NCI-H748 (cell line): ENCODE results near the gene ZNF600.
"Not testable (repeated sequence)": the region's sequence is repeated elsewhere in the genome, so short reads cannot be mapped to it uniquely, and the experiment has no call there.

ENCODE experiments used
- DNase-seq: peaks from one replicate; lab custom pipeline; 2025; ENCODE audit not compliant: unreplicated experiment; lab: John Stamatoyannopoulos, UW

The ZNF600 gene

DNA sequence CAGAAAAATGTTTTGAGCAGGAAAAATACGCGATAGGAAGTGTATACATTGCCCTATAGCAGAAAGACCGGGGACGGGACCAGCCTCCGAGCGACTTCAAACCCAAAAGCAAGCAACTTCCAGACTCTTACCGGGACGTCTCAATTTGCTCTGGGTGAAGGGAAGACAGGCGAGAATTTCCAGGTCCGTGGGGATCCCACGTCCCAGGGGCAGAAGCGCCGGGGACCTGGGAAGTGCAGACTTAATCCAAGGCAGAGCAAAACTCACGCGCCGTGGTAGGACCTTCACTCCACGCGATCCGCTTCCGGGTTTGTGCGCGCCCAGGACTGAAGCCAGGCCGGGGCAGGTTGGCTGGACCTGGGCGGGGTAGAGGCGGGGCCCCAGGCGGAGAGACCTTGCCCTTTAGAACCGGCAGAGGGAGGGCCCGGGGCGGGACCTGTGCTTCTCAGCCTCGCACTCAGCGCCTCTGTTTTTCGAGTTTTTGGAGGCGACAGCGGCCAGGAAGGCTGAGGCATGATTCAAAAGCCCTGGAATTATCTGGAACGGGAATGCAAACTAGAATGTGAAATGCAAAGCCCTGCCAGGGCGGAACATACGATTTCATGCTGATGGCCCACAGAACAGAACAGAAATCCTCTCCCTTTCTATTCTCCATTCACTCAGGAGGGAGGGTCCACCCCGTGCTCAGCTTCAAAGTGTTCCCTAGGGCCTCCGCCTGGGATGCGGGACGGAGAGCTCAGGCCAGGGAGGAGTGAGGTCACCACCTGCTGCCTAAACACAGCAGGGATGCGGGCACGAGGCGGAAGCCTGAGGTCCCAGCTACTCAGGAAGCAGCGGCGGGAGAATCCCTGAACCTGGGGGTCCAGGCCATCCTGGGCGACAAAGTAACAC, at the start of gene ZNF600:
Gene ZNF600, minus strand, starts transcription at position 328 of the 891 bp plus-strand sequence. CDS start 7,903 bp downstream, outside the sequence.
- DNase-seq, result peak; percentile 84

DNA sequence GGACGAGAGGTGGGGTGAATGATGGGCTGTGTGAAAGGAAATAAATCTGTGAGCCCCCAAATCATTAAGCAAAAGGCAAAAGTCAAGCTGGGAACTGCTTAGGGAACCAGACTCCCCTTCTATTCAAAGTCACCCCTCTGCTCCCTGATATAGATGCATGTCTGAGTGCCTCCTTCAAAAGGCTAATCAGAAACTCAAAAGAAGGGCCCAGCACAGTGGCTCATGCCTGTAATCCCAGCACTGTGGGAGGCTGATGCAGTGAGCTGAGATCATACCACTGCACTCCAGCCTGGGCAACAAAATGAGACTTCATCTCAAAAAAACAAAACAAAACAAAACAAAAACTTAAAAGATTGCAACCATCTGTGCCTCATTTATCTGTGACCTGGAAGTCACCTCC, 47.7 kb upstream of the ZNF600 start:
- DNase-seq, result not testable (repeated sequence)

DNA sequence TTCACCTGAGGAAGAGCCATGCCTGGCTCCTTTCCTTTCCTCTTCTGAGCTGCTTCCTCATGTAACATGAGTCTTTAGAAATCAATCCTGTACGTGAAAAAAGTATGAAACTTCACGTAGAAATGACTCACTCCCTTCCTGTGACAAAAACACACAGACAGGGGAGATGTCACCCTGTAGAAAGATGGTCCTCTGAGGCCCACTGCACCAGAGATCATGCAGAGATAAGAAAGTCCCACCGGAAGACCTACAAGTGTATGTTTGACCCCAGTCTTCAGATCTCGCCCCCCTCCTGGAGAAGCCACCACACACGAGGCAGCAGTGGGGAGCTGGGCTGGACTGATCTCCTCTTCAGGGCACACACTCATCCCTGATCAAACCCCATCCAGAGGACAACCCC, 47.0 kb upstream of the ZNF600 start:
- not testable (repeated sequence) for DNase-seq

DNA sequence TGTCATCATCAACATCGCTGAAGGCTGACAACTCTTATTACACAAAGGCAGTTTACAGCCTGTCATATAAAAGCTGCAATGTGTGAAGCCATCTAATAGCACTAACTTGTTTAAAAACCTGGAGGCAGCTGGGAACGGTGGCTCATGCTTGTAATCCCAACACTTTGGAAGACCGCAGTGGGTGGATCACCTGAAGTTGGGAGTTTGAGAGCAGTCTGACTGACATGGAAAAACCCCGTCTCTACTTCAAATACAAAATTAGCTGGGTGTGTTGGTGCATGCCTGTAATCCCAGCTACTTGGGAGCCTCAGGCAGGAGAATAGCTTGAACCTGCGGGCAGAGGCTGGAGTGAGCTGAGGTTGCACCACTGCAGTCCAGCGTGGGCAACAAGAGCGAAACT, 43.3 kb upstream of the ZNF600 start:
- DNase-seq, result not testable (repeated sequence)

DNA sequence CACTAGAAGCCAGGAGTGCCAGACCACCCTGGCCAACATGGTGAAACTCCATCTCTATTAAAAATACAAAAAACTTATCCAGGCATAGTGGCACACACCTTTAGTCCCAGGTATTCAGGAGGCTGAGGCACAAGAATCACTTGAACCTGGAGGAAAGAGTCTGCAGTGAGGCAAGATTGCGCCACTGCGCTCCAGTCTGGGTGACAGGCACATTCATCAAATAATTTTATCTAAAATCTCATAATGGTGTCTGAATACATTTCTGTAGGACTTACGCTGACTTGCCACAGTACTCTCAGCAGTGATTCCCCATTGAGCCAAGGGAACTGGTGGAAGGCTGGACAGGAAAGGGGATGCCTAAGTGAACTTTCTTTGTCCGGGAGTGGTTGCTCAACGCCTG, 39.2 kb upstream of the ZNF600 start:
- DNase-seq, result no peak

DNA sequence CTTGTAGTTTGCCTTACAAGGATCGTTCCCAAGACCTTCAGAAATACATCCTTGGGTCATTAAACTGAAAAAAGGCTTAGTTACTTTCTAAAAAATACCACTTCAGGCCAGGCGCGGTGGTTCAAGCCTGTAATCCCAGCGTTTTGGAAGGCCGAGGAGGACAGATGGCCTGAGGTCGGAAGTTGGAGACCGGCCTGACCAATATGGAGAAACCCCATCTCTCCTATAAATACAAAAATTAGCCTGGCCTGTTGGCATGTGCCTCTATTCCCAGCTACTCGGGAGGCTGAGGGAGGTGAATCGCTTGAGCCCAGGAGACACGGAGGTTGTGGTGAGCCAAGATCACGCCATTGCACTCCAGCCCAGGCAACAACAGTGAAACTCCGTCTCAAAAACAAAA, 37.1 kb upstream of the ZNF600 start:
- DNase-seq, result no peak

DNA sequence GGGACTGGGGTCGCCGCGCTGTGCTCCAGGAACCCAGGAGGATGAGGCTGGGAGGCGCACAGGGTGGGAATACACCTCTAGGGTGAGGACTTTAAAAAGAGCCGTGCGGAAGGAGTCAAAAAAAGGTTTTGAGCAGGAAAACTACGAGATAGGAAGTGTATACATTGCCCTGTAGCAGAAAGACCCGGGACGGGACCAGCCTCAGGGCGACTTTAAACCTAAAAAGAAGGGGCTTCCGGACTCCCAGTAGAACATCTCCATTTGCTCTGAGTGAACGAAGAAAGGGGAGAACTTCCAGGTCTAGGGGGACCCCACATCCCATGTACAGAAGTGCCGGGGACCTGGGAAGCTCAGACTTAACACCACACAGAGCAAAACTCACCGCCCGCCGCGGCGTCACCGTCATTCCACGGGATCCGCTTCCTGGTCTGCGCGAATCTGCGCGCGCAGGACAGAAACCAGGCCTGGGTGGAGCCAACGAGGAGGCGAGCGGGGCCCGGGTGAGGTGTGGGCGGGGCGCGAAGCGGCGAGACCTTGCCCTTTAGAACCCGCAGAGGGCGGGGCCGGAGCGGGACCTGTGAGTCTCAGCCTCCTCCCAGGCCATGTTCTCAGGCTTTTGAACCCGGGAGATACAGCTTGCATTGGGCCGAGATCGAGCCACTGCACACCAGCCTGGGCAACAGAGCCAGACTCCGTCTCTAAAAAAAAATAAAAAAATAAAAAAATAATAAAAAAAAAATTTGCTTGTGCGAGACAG, 34.8 kb upstream of the ZNF600 start, which contains the start of gene ZNF28:
Gene ZNF28, minus strand, starts transcription at position 430 of the 757 bp plus-strand sequence. CDS start 3,675 bp downstream, outside the sequence.
- peak; percentile 82 for DNase-seq

DNA sequence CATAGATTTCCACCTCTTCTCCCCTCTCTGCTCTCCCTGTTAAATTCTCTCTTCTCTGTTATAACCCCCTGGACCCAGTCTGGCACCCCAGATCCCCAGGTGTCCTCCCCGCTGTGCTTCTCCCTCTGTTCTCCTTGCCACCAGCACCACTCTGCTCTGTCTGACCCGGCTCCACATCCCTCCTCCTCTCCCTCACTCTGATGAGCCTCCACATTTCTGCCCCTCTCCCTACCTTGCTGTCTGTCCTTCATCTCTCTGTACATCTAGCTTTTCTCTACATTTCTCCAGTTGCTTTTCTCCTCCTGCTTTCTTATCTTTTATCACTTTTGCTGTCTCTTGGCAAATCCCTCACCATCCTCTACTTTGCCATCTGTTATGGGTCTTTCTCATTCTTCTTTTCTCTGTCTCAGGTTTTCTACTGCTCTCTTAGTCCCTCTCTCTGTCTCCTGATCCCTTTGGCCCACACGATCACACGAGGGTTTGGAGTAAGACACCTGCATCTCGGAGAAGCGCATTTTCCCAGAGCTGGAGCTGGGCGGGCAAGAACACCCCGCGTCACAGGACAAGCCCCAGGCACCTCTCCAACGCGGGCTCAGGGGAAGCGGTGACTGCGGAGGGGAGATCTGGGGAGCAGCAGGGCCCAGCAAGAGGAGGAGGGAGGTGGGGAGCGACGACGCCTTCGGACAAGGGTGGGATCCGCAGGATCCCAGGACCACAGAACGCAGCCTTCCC, 34.0 kb upstream of the ZNF600 start:
- peak; percentile 29 for DNase-seq

DNA sequence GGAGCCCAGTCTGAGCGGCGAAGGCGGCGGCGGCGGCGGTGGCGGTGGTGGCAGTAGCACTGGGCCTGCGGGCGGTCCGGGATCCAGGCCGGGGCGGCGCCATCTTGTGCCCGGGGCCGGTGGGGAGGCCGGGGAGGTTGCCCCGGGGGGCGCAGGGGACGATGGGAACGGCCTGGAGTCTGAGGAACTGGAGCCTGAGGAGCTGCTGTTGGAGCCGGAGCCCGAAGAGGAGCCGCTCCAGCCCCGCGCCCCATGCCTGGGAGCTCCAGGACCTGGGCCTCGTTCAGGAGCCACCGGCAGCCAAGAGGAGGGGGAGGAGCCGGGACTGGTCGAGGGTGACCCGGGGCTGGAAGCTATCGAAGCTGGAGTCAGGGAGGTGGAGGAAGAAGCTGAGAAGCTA, 23.2 kb upstream of the ZNF600 start:
- DNase-seq, result no peak

DNA sequence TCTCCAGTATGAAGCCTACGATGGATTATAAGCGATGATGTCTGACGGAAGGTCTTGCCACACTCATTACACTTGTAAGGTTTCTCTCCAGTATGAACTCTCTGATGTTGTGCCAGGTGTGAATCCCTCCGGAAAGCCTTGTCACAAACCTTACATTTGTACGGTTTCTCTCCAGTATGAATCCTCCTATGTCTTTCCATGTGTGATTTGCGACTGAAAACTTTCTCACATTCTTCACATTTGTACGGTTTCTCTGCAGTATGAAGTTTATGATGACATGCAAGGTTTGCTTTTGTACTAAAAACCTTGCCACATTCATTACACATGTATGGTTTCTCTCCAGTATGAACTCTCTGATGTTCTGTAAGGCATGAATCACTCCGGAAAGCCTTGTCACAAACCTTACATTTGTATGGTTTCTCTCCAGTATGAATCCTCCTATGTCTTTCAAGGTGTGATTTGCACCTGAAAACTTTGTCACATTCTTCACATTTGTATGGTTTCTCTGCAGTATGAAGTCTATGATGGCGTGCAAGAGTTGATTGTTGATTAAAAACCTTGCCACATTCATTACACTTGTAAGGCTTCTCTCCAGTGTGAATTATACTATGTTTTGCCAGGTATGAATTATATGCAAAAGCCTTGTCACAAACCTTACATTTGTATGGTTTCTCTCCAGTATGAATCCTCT, 13.5 kb upstream of the ZNF600 start:
- DNase-seq, result not testable (repeated sequence)

DNA sequence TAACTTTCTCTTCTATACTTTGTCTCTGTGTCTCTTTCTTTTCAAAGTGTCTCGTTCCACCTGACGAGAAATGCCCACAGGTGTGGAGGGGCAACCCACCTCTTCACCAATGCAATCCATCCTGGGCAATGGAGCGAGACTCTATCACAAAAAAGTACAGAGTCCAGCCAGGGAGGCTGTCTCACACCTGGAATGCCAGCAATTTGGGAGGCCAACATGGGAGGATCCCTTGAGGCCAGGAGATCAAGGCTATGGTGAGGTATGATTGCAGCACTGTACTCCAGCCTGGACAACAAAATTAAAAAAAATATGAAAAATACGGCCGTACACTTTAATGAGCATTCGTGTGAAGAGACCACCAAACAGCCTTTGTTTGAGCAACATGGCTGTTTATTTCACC, 2.8 kb upstream of the ZNF600 start:
- no peak for DNase-seq

DNA sequence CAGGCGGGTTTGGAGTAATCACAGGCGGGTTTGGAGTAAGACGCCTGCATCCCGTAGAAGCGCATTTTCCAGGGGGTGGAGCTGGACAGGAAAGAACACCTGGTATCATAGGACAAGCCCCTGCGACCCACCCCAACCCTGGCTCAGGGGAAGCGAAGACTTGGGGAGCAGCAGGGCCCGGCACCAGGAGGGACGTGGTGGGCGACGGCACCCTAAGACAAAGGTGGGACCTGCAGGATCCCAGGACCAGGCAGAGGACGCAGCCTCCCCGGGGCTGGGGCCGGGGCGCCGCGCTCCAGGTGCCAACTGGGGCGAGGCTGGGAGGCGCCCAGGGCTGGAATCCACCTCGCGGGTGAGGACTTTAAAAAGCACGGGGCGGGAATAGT, 520 bp downstream of the ZNF600 start:
- peak; percentile 52 for DNase-seq

DNA sequence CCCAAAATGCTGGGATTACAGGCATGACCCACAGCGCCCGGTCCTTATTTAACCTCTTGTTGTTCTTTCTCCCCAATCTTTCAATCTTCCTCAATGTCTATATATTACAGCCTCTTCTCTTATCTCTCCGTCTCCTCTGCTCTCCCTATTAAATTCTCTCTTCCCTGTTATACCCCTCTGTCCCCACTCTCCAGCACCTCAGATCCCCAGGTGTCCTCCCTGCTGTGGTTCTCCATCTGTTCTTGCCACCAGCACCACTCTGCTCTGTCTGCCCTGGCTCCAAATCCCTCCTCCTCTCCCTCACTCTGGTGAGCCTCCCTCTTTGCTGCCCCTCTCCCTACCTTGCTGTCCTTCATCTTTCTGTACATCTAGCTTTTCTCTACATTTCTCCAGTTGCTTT, 1.1 kb downstream of the ZNF600 start:
- DNase-seq, result no peak

DNA sequence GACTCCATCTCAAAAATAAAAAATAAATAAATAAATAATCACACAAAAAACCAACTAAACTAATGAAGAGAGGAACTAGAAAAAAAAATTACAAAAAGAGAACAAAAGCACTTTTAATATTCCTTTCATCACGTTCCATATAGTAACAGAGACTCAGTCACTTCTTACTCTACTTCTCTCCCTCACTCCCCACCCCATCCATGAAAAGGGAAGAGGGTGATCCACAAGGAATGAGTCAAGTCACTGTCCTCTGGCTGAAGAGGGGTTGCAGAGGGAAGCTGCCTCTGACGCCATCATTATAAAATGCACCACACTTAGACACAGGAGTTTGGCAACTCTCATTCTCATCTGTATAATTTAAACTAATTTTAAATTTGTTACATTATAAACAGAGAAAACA, 3.7 kb downstream of the ZNF600 start:
- DNase-seq, result not testable (repeated sequence)

DNA sequence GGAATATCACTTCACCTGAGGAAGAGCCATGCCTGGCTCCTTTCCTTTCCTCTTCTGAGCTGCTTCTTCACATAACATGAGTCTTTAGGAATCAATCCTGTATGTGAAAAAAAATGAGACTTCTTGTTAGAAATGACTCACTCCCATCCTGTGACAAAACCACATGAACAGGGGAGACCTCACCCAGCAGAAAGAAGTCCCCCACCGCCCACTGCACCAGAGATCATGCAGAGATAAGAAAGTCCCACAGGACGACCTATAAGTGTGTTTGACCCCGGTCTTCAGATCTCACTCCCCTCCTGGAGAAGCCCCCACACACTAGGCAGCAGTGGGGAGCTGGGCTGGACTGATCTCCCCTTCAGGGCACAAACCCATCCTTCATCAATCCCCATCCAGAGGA, 7.8 kb downstream of the ZNF600 start:
- DNase-seq, result no peak

DNA sequence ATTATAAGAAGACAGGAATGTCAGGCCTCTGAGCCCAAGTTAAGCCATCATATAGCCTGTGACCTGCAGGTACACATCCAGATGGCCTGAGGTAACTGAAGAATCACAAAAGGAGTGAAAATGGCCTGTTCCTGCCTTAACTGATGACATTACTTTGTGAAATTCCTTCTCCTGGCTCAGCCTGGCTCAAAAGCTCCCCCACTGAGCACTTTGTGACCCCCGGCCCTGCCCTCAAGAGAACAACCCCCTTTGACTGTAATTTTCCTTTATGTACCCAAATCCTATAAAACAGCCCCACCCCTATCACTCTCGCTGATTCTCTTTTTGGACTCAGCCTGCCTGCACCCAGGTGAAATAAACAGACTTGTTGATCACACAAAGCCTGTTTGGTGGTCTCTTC, 30.1 kb downstream of the ZNF600 start:
- not testable (repeated sequence) for DNase-seq

DNA sequence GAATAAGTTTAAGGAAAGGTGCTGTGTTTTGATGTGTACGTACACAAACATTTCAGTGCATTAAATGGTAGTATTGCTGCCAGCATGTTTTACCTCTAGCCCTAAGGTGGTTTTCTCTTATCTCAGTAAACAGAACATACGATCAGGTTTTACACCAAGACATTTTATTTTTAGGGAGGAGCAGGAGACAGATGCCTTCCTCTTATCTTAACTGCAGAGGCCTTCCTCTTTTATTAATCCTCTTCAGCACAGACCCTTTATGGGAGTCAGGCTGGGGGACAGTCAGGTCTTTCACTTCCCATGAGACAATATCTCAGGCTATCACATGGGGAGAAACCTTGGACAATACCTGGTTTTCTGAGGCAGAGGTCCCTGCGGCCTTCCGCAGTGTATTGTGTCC, 36.8 kb downstream of the ZNF600 start:
- no peak for DNase-seq

DNA sequence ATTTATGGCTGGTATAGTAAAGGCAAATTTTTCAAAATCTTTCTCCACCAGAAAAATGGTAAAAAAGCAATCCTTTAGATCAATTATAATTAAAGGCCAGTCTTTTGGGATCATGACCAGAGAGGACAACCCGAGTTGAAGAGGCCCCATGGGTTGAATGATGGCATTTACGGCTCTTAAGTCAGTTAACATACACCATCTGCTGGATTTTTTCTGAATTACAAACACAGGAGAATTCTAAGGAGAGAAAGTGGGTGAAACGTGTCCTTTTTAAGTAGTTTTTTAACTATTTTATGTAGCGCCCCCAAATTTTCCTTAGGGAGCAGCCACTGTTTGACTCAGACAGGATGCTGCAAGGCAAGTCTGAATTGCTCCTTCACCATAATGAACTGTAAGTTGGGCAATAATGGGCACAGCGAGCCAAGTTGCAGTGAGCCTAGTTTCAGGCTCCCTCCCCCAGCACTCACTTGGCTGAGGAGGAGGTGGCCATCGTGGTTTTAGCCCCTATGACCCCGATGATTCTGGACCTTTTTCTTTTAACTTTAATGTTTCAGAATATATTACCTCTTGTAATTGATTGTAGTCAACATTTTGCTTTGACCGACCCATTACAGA, 38.1 kb downstream of the ZNF600 start:
- no peak for DNase-seq

DNA sequence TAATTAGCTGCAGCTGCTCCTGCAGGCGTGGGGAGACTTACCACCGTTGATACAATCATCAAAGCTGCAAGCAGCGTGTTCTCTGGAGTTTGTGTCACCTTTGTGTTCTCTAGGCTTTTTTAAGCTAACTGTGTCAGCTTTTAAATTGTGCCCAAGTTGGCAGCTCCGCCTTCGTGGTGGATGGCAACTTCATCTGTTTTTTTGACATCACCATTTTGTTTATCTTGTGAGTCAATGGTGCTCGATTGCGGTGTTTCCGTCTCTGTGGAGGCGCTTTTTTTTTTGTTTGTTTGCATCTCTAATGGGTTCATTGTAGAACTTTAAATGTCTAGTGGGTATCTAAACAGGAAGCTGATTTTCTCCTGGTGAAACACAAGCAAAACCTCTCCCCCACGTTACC, 40.7 kb downstream of the ZNF600 start:
- peak; percentile 88 for DNase-seq

DNA sequence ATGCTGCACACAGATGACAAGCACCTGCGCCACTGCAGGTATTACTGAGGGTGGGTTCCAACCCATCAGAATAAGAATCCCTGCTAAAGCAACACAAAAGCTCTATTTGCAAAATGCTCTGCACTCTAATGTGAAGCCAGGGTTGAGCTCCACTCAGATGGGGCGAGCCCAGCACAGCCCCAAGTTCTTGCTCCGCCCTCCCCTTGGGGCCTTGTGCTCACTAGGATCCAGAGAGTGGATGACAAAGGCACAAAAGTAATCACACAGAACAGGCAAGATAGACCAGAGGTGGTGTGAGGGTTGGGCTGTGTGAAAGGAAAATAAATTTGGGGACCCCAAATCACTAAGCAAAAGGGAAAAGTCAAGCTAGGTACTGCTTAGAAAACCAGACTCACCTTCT, 43.5 kb downstream of the ZNF600 start:
- DNase-seq, result no peak
